Limb (tissue), 2 donors: Measurements from ENCODE around the gene SLC22A23.
A peak's percentile ranks its signal among the peaks of the same experiment; 100 is the strongest.

Source experiments
- DNase-seq, 2 donors: peaks; one replicate each; pipeline ENCODE4 v3.0.0-alpha.2; 2016; ENCODE audit errors: extremely low spot score in 2 of 2

The SLC22A23 gene

GRCh38 chr6:3456898-3457709 lies at the start of gene SLC22A23:
Gene SLC22A23, minus strand, starts transcription at chr6:3457050. Its CDS starts 491 bp downstream, at chr6:3456559.
- DNase-seq = peak; percentile 9 to 90

- DNase-seq = no peak
These were observed 49.4 kb upstream of the SLC22A23 start for GRCh38 chr6:3506200-3506599.

DNA sequence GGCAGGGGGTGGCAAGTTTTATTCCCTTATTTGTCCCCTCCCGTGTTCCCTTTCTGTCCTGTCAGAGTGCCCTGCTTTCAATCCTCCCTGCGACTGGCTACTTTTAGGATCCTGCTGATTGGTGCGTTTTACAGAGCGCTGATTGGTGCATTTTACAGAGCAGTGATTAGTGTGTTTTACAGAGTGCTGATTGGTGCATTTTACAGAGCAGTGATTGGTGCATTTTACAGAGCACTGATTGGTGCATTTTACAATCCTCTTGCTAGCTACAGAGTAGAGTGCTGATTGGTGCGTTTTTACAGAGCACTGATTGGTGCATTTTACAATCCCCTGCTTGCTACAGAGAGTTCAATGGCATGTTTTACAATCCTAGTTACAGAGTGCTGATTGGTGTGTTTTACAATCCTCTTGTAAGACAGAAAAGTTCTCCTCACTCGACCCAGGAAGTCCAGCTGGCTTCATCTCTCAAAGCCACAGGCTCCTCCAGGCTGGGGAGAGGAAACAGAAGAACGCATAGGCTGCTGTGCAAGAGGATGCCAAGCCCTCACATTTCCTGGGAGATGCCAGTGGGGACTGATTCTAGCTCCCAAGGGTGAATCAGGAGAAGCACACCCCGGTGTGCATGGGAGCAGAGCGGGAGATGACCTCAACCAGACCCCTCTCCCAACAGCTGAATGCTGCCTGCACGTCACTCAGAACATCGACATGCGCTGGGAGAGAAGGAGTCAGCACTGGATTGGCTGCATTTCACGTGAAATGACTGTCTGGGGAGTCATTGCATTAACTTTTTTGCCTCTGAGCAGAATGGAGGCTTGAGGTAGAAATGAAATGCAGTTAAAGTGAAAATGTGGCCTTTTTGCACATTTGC lies 48.3 kb upstream of the SLC22A23 start:
- DNase-seq = no peak

GRCh38 chr6:3504354-3504753 lies 47.5 kb upstream of the SLC22A23 start:
- no peak for DNase-seq

DNA sequence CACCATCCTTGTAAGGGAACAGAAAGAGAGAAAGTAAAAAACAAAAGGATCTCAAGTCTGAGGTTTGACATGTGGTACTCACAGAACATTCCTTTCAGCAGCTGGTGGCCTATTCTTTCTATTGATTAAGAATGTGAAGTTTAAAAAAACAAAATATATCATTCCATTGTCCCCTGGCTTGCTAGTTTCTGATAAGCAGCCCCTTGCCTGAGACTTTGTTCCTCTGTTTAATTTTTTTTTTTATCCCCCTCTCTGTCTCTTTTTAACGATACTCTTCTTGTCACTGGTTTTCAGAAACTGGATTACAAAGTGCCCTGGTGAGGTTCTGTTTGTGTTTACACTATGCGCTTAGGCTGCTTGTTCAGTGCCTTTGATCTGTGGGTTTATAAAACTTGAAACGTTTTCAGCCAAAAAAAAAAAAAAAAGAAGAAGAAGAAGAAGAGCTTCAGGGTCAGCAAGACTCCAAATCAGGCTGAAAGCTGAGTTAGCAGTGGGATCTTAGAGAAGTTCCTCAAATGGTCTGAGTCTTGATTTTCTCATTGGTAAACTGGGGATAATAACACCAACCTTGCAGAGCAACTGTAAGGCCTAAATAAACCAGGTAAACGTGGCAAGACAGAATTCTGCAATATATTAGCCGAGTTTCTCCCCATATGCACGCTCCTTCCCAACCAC lies 45.1 kb upstream of the SLC22A23 start:
- DNase-seq = no peak

DNA sequence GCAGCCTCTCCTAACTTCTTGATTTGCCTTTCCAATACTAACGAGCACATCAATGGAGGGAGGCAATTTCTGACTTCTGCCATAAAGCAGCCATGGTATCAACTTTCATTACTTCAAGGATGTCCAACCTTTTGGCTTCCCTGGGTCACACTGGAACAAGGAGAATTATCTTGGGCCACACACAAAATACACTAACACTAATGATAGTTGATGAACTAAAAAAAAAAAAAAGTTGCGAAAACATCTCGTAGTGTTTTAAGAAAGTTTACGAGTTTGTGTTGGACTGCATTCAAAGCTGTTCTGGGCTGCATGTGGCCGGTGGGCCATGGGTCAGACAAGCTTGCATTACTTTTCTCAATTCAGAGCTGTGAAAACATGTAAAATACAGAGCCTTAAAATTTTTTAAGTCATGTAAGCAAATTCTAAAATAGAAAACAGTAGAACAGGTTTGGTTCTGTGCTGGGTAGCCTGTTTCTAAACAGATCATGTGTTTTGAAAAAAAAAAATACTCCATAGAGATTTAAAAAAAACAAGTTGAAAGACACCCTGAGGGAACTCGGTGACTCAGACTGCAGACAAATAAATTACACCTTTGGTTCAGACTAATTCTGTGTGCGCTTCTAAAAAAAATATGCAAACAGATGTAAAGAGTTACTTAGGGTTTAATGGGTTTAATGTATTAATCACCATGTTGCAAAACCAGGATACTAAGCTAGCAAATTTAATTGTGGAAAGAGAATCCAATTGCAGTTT lies 43.6 kb upstream of the SLC22A23 start:
- DNase-seq = no peak

GRCh38 chr6:3499603-3500002 lies 42.8 kb upstream of the SLC22A23 start:
- no peak for DNase-seq

DNA sequence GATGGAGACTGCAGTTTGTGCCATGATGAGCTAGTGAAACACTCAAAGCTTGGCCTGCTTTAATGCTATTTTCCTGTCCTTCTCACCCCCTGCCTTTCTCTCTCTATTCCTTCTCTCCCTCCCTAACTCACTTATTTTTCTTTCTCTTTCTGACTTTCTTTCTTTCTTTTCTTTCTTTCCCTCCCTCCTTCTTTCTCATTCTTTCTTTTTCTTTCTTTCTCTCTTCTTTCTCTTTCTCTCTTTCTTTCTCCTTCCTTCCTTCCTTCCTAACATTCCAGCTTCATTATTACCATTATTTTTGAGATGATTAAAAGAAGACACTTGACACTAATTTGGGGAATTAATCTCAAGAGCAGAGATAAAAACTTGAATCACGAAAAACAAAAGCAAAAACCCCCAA lies 39.5 kb upstream of the SLC22A23 start:
- DNase-seq = no peak

DNA sequence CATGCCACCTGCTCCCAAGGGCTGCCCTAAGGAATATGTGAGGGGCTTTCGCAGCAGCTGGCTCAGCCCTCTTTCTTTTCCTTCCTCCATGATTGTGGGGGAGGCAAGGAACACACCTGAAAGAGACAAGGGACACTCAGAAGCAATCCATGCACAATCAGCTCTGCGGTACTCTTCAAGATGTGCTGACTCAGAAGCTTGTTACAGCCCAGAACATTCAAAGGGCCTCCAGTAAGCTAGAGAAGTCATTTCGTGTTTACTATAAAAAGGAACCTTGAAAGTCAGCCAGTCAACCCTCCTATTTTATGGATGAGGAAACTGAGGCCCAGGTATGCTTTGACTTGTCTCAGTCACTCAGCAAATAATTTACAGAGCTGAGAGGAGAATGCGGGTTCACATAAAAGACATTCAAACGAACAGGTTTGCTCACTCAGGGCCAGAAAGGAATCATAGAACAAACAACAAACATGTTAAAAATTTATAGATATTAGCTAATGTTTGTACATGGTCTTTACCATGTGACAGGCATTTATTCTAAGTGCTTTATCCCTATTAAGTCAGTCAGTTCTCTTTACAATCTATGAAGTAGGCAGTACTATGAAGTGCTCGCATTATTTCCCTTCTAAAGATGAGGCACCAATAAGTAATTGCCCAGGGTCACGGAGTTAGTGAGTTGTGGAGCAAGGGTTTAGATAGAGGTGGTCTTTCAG lies 37.7 kb upstream of the SLC22A23 start:
- DNase-seq = no peak

GRCh38 chr6:3490625-3490980 lies 33.8 kb upstream of the SLC22A23 start:
- no peak for DNase-seq

DNA sequence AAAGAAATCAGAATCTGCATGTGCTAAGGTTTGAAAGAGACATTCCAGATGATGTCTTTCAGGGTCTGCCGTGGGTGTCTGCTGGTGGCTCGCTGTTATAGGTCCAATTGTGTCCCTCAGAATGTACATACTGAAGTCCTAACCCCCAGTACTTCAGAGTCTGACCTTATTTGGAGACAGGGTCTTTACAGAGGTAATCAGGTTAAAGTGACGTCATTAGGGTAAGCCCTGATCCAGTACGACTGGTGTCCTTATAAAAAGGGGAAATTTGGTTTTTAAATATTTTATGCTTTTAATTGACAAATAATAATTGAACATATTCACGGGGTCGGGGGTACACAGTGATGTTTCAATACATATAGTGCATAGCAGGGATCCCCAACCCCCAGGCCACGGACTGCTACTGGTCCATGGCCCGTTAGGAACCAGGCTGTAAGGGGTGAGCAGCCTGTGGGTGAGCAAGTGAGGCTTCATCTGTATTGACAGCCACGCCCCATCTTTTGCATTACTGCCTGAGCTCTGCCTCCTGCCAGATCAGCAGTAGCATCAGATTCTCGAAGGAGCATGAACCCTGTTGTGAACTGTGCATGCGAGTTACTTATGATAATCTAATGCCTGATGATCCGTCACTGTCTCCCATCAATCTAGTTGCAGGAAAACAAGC lies 33.2 kb upstream of the SLC22A23 start:
- DNase-seq = no peak

DNA sequence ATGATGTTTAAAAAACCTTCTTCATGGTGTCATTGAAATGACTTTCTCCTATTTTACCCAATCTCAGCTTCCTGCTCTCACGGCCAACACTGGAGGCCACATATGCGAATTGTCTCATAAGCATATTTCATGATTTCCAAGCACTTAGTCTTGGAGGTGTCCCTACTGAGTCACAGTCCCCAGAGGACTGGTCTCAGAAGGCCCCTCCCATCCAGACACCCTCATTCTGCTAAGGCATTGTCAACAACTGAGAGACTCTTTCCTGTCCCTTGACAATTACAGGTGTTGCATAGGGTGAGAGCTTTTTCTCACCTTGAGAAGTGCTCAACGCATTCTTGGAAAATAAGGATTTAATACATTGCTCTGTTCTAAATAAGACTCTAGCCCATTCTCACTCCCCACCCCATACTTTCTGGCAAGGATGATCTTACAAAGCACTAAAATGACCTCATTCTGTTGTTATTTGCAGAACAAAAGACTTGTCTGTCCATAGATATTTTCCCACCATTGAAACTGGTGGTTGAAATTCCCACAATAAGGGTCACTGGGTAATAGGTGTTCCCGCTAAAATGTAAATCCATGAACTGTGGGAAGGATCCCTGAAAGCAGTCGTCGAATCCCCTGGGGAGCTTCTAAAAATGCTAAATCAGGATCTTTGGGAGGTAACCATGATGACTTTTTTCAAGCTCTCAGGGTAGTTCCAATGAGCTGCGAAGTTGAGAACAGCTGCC lies 32.3 kb upstream of the SLC22A23 start:
- DNase-seq = peak in 1 of 2 donors; percentile 26

DNA sequence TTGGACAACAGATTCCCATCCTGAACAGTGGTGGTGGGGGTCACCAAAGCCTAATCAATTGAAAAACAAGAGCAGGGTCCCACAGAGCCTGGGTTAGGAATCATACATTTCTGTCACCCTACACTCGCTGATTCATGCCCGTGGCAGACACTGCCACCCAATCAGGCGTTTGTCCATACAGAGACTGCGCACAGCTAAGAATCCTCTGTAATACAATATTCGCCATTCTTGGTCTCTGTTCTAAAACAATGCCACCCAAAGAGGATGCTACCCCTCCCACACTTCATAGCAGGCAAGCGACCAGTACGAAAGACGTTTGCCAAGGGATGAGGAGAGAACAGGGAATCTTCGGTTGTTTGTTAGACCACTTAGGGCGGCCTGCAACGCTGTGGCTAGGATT lies 28.1 kb upstream of the SLC22A23 start:
- DNase-seq = no peak

DNA sequence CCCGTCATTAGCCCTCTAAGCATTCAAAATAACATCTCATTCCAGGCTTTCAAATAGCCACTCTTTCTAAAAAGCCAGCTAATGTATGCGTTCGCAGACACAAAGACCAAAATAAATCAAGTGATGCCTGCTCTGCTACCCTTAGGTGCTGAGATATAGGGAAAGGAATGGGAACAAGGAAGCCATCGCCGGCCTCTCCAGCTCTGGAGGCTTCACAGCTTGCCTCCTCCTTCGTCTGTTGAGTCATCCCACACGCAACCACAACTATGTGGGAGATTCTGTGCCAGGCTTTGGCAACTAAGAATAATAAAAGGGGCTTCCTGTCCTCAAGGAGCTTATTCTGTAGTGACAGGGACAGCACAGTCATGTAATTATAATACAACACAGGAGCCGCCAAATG lies 27.3 kb upstream of the SLC22A23 start:
- no peak for DNase-seq

DNA sequence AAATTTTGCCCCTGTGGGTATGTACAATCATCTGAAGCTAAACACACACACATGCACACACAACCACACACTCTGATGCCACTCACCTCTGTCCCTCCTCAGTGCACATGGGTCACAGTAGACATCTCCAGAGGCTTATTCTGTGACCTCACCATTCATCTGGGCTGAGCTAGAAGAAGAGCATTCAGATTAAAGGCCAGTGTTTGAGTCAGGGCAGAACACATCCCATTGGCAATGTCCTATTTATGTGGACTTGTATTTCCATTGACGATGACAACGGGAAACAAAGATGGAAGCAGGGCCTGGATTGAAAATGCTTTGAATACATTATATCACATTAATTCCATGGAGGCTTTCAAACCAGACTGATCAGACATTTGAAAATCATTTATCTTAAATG lies 26.8 kb upstream of the SLC22A23 start:
- no peak for DNase-seq

DNA sequence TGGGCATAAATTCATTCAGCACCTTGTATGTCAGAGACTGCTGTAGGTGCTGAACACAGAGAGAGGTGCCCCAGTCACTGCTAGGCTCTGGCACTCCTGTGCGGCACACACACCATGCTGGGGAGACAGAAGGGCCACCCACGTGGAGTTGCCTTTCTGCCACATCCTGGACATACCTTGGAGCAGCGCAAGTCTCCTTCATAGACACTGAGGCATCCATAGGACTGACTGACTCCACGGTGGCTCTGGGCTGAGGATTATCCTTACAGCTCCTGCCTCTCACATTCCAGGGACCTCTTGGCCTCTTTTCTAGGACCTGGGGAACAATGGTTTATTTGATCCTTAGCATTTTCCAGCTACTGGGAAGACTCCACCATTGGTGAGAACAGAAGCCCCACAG lies 26.0 kb upstream of the SLC22A23 start:
- no peak for DNase-seq

GRCh38 chr6:3481640-3482039 lies 24.8 kb upstream of the SLC22A23 start:
- no peak for DNase-seq

DNA sequence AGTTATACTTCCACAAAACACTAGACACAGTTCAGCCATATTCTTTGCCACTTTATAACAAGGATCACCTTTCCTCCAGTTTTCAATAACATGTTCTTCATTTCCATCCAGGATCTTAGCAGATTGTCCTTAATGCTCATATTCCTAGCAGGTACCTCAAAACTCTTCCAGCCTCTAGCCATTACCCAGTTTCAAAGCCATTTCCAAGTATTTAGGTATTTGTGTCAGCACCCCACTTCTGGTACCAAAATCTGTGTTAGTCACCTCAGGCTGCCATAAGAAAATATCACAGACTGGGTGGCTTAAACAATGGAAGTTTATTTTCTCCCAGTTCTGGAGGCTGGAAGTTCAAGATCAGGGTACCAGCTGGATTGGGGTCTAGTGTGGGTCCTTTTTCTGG lies 23.2 kb upstream of the SLC22A23 start:
- no peak for DNase-seq

GRCh38 chr6:3473773-3474172 lies 16.9 kb upstream of the SLC22A23 start:
- no peak for DNase-seq

- DNase-seq = no peak
These were observed 14.9 kb upstream of the SLC22A23 start for GRCh38 chr6:3471711-3472110.
